Measurements from ENCODE around the gene SORBS2. TPM values are rescaled to one million over a fixed set of nuclear protein-coding genes. Genes with fewer than 3 reads are reported as not detected.

SORBS2 gene
- total RNA-seq, 4 donors from 2014 or later = 21.5 to 118 (median 29.5) TPM

DNA sequence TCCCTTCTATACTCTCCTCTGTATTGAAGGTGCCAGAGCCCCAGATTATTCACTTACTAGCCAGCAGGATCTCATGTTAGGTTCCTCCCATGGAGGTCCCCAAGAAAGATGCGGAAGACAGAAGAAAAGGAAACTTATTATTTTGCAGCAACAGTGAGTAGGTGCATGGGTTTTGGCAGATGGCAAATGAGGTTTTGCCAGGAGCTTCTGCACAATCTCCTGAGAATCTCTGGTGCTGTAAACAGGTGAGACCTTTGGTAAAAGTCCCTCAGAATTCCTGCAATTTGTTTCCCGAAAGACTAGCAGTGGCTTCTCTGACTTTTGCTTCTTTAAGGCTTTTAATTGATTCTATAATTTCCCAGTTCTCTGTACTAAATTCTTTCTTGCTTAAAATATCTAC, 29.5 kb upstream of the SORBS2 start:
- H3K36me3 ChIP-seq = no peaks in the 10 kb centered on the region
- no peak overlapping the region for H3K4me3 ChIP-seq
- no peaks in the 10 kb centered on the region for H3K9me3 ChIP-seq
- no peak overlapping the region for H3K27ac ChIP-seq
- no peaks in the 10 kb centered on the region for H3K27me3 ChIP-seq
- TF ChIP-seq, protein P1, sequence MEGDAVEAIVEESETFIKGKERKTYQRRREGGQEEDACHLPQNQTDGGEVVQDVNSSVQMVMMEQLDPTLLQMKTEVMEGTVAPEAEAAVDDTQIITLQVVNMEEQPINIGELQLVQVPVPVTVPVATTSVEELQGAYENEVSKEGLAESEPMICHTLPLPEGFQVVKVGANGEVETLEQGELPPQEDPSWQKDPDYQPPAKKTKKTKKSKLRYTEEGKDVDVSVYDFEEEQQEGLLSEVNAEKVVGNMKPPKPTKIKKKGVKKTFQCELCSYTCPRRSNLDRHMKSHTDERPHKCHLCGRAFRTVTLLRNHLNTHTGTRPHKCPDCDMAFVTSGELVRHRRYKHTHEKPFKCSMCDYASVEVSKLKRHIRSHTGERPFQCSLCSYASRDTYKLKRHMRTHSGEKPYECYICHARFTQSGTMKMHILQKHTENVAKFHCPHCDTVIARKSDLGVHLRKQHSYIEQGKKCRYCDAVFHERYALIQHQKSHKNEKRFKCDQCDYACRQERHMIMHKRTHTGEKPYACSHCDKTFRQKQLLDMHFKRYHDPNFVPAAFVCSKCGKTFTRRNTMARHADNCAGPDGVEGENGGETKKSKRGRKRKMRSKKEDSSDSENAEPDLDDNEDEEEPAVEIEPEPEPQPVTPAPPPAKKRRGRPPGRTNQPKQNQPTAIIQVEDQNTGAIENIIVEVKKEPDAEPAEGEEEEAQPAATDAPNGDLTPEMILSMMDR (IDR thresholded peaks at IDR 0.05) = no peak
- no peak for TF ChIP-seq POLR2A (IDR thresholded peaks at IDR 0.05)
- intact Hi-C loops (cut with DNase I; ENCODE audit: low total_unique reads) = no loop called here
- DNase-seq = no peak
- no peaks in the 10 kb centered on the region for H3K4me1 ChIP-seq

DNA sequence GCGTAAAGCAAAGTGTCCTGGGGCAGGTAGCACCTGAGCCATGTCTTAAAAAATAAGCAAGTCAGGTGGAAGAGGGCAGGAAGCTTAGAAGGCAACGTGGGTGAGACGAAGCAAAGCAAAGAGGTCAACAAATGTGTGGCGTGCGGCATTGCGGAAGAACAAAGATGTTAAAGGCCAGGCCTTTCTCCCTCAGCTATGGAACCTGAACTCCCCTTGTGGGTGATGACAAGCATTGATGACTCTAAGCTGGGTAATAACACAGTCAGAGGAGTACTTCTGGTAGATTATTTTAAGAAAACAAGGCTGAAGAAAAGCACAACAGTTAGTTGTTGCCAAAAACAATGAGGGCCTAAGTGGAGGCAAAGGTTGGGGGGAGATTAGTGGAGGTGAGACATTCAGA, 29.0 kb upstream of the SORBS2 start:
- no peaks in the 10 kb centered on the region for H3K4me1 ChIP-seq
- TF ChIP-seq, protein P1 (IDR thresholded peaks at IDR 0.05) = no peak
- no peak for TF ChIP-seq POLR2A (IDR thresholded peaks at IDR 0.05)
- no peak overlapping the region for H3K27ac ChIP-seq
- no peaks in the 10 kb centered on the region for H3K9me3 ChIP-seq
- H3K36me3 ChIP-seq = no peaks in the 10 kb centered on the region
- no peaks in the 10 kb centered on the region for H3K27me3 ChIP-seq
- intact Hi-C loops (cut with DNase I; ENCODE audit: low total_unique reads) = no loop called here
- DNase-seq = no peak
- H3K4me3 ChIP-seq = no peak overlapping the region

DNA sequence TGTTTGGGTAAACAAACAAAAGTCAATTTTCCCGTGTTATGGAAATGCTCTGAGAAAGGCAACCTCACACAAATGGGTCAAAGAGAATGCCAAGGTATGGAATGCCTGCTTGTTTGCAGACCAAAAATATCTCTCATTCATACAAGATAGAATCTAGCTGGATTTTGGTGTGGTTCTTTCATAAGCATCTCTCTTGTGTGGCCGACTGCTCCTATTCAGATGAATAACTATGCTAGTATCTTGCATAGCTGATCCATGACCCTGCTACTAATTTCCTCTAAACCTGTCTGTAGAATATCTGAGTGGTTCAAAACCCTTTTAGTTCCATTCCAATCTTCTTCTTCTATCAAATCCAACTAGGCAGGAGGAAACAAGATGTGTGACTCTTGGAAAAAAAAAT, 28.2 kb upstream of the SORBS2 start:
- H3K4me1 ChIP-seq = no peaks in the 10 kb centered on the region
- peak overlapping the region; percentile 38 to 76 for H3K27ac ChIP-seq

DNA sequence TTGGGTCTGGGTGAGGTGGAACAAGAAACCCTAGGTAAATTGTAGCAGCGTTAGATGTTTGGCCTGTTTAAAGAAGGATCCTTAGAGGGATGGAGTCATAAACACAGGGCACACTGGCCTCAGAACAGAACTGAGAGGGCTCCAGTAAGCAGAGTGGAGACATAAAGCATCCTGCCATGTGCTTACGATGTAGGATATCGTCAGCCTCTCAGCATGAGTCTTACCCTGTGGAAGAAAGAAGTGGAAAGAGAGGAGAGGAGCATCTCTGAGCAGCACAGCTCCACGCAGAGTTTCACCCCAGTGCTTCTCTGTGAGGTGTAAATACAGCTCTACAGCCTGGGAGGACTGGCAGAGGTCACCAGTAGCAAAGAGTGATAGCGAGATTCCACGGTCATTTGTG, 27.8 kb upstream of the SORBS2 start:
- DNase-seq = no peak
- H3K9me3 ChIP-seq = no peaks in the 10 kb centered on the region
- intact Hi-C loops (cut with DNase I; ENCODE audit: low total_unique reads) = no loop called here
- no peak overlapping the region for H3K4me3 ChIP-seq
- TF ChIP-seq POLR2A (IDR thresholded peaks at IDR 0.05) = no peak
- TF ChIP-seq, protein P1 (IDR thresholded peaks at IDR 0.05) = no peak
- peak overlapping the region; percentile 38 to 76 for H3K27ac ChIP-seq
- H3K4me1 ChIP-seq = no peaks in the 10 kb centered on the region
- no peaks in the 10 kb centered on the region for H3K27me3 ChIP-seq
- H3K36me3 ChIP-seq = no peaks in the 10 kb centered on the region

More for the DNA sequence above, 28.2 kb upstream of the SORBS2 start:
- TF ChIP-seq, protein P1 (IDR thresholded peaks at IDR 0.05) = no peak
- TF ChIP-seq POLR2A (IDR thresholded peaks at IDR 0.05) = no peak
- H3K9me3 ChIP-seq = no peaks in the 10 kb centered on the region
- H3K36me3 ChIP-seq = no peaks in the 10 kb centered on the region
- no peak overlapping the region for H3K4me3 ChIP-seq
- no peaks in the 10 kb centered on the region for H3K27me3 ChIP-seq
- no peak for DNase-seq
- intact Hi-C loops (cut with DNase I; ENCODE audit: low total_unique reads) = no loop called here

DNA sequence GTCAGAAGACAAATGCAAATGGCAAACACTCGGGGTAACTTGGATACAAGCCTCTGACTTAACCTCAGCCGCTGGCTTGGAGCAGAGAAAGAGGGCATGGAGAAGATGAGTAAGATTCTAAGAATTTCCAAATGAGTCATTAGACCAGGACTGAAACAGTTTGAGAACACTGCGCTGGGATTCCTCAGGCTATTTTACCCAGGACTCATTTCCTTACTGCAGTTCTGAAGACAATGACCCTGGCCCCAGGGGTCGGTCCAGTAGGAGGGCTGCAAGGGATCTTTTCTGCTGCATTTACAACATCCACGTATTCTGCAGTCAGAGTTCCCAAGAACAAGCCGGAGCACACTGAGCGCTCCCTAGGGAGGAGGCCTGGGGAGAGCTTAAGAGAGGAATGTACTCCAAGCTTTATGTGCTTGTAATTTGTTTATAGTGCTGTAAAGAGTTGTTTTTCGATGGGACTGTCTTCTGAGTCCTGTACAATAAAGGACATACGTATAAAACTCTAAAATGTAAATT, 27.3 kb upstream of the SORBS2 start:
- H3K36me3 ChIP-seq = no peaks in the 10 kb centered on the region
- DNase-seq = peak; percentile 33 to 34
- intact Hi-C loops (cut with DNase I; ENCODE audit: low total_unique reads) = no loop called here
- TF ChIP-seq, protein P1 (IDR thresholded peaks at IDR 0.05) = no peak
- TF ChIP-seq POLR2A (IDR thresholded peaks at IDR 0.05) = no peak
- no peaks in the 10 kb centered on the region for H3K9me3 ChIP-seq
- H3K27ac ChIP-seq = peak overlapping the region; percentile 38 to 76
- H3K4me1 ChIP-seq = no peaks in the 10 kb centered on the region
- no peak overlapping the region for H3K4me3 ChIP-seq
- H3K27me3 ChIP-seq = no peaks in the 10 kb centered on the region

Measured in uterus (tissue), 4 donors.